Gastrocnemius medialis (tissue), 4 donors: ENCODE measurements around the gene SLC9A1. TPM values are rescaled to one million over a fixed set of nuclear protein-coding genes. Genes with fewer than 3 reads are reported as not detected.
A peak's percentile ranks its signal among the peaks of the same experiment; 100 is the strongest.

ENCODE experiments used
- ATAC-seq, 2 donors: fragments of 150-250 bp; one replicate each; pipeline ENCODE4 v1.9.1; 2016
- DNase-seq, 2 donors: peaks; one replicate each; pipeline ENCODE4 v3.0.0-alpha.2; 2019
- H3K27ac ChIP-seq, 4 donors: fragments of 200-600 bp; sonication (generic); 1 replicate in 1 of 4; 2 replicates in 3 of 4; pipeline ENCODE4 v1.5.1; 2016 to 2018; ENCODE audit warnings: mild to moderate bottlenecking in 2 of 4, moderate library complexity in 1 of 4
- H3K27me3 ChIP-seq, 3 donors: fragments of 200-600 bp; sonication (generic) in 2 of 3; 1 replicate in 1 of 3; 2 replicates in 2 of 3; pipeline versions ENCODE4 v1.5.1 to v1.6.0; 2016 to 2019; ENCODE audit warnings: mild to moderate bottlenecking in 1 of 3, moderate library complexity in 1 of 3
- H3K36me3 ChIP-seq, 2 donors: fragments of 200-600 bp; sonication (generic) in 1 of 2; one replicate each; pipeline ENCODE4 v1.5.1; 2017 to 2018
- H3K4me1 ChIP-seq, 2 donors: fragments of 200-600 bp; sonication (generic) in 1 of 2; one replicate each; pipeline ENCODE4 v1.5.1; 2016 to 2017; ENCODE audit warnings: mild to moderate bottlenecking in 2 of 2
- H3K4me3 ChIP-seq, 4 donors: fragments of 200-600 bp; sonication (generic) in 3 of 4; 1 replicate in 1 of 4; 2 replicates in 3 of 4; pipeline ENCODE4 v1.5.1; 2016 to 2019; ENCODE audit warnings: mild to moderate bottlenecking in 2 of 4
- H3K9me3 ChIP-seq, 3 donors: fragments of 200-600 bp; sonication (generic) in 2 of 3; 1 replicate in 1 of 3; 2 replicates in 2 of 3; pipeline ENCODE4 v1.5.1; 2016 to 2019
- CTCF ChIP-seq, 5 experiments: fragments of 450-650 bp in 3 of 5; fragments of 200-600 bp in 2 of 5; sonication (generic) in 2 of 5; IDR thresholded peaks in 4 of 5; conservative IDR thresholded peaks in 1 of 5; 1 replicate in 4 of 5; 2 replicates in 1 of 5; pipeline ENCODE4 v1.5.1; 2016 to 2019; ENCODE audit warnings: antibody characterized with exemption in 5 of 5, mild to moderate bottlenecking in 3 of 5, moderate library complexity in 3 of 5
- POLR2A ChIP-seq, 2 donors: fragments of 450-650 bp; IDR thresholded peaks; one replicate each; pipeline ENCODE4 v1.6.1; 2017; ENCODE audit warnings: antibody characterized with exemption in 2 of 2, mild to moderate bottlenecking in 2 of 2, moderate library complexity in 2 of 2
- in situ Hi-C, 4 donors: fragments of 200-750 bp; cut with MboI; loops; one replicate each; pipeline versions ENCODE4 v1.15.0 to v1.8.0; 2017; ENCODE audit warnings: low sequenced_read_pairs in 4 of 4
- intact Hi-C: fragments of 100-400 bp; cut with DNase I; formaldehyde crosslinking; loops from one replicate; pipeline ENCODE4 v1.15.1; 2023; ENCODE audit warnings: low total_unique reads
- total RNA-seq, 4 donors: library from RNA; depleted of rRNA; stranded (reverse); fragments of >200 nt; gene quantifications; one replicate each; pipeline versions ENCODE4 v1.1.0 to v1.2.3, GENCODE V29; 2016

Gene SLC9A1
- total RNA-seq, 4 donors from 2014 or later = 2.5 to 4.3 (median 3.7) TPM

GRCh38 chr1:27162090-27162489 is 7.2 kb upstream of the SLC9A1 start:
- Histone ChIP-seq H3K9me3 (no peaks in the 10 kb centered on the region), H3K36me3 (no peaks in the 10 kb centered on the region), H3K27ac (no peak overlapping the region), H3K27me3 (no peaks in the 10 kb centered on the region), H3K4me3 (no peak overlapping the region), H3K4me1 (no peaks in the 10 kb centered on the region)
- TF ChIP-seq CTCF (IDR thresholded peaks at IDR 0.05 in 4 of 5, conservative IDR thresholded peaks at IDR 0.05 in 1 of 5) (no peak), POLR2A (IDR thresholded peaks at IDR 0.05) (no peak)
- DNase-seq = no peak
- in situ Hi-C loops (no loop called here), intact Hi-C loops (no loop called here)
- no peak for ATAC-seq

GRCh38 chr1:27161594-27161993 is 6.7 kb upstream of the SLC9A1 start:
- intact Hi-C loops (no loop called here), in situ Hi-C loops (no loop called here)
- TF ChIP-seq CTCF (IDR thresholded peaks at IDR 0.05 in 4 of 5, conservative IDR thresholded peaks at IDR 0.05 in 1 of 5) = no peak
- TF ChIP-seq POLR2A (IDR thresholded peaks at IDR 0.05) = no peak
- Histone ChIP-seq H3K36me3 (no peaks in the 10 kb centered on the region), H3K27me3 (no peaks in the 10 kb centered on the region), H3K4me3 (no peak overlapping the region), H3K27ac (no peak overlapping the region), H3K4me1 (no peaks in the 10 kb centered on the region), H3K9me3 (no peaks in the 10 kb centered on the region)
- ATAC-seq (no peak), DNase-seq (no peak)

GRCh38 chr1:27157194-27157593 is 2.3 kb upstream of the SLC9A1 start:
- Histone ChIP-seq H3K27me3 (no peaks in the 10 kb centered on the region), H3K36me3 (no peaks in the 10 kb centered on the region), H3K9me3 (no peaks in the 10 kb centered on the region), H3K4me1 (peaks cover 30% of the 10 kb centered on the region in 2 donors), H3K4me3 (no peak overlapping the region), H3K27ac (no peak overlapping the region)
- intact Hi-C loops (loop anchor here (5.0 kb wide), 2 partner anchors 75 to 675 kb away; partner anchors contain the start of genes PPP1R8 and WDTC1), in situ Hi-C loops (loop anchor here in 1 of 4 donors (5.0 kb wide), 1 partner anchor 40 kb away; no protein-coding TSS in a partner anchor)
- ATAC-seq (no peak), DNase-seq (no peak)
- TF ChIP-seq POLR2A (IDR thresholded peaks at IDR 0.05) = no peak
- TF ChIP-seq CTCF (IDR thresholded peaks at IDR 0.05 in 4 of 5, conservative IDR thresholded peaks at IDR 0.05 in 1 of 5) = no peak

GRCh38 chr1:27154469-27154990 is 395 bp downstream of the SLC9A1 start:
- Histone ChIP-seq H3K4me3 (peak overlapping the region; percentile 64 to 77 (median 69)), H3K36me3 (no peaks in the 10 kb centered on the region), H3K9me3 (no peaks in the 10 kb centered on the region), H3K27me3 (no peaks in the 10 kb centered on the region), H3K27ac (peak overlapping the region; percentile 86 to 92 (median 90)), H3K4me1 (peaks cover 54 to 56% of the 10 kb centered on the region in 2 donors)
- ATAC-seq (peak; percentile 2 to 3), DNase-seq (no peak)
- intact Hi-C loops = no loop called here
- in situ Hi-C loops = loop anchor here in 1 of 4 donors (5.0 kb wide), 1 partner anchor 42 kb away; no protein-coding TSS in a partner anchor
- no peak for TF ChIP-seq POLR2A (IDR thresholded peaks at IDR 0.05)
- no peak for TF ChIP-seq CTCF (IDR thresholded peaks at IDR 0.05 in 4 of 5, conservative IDR thresholded peaks at IDR 0.05 in 1 of 5)
